GM23248 (cell line): ENCODE measurements around the gene NUDT7. TPM values are rescaled to one million over a fixed set of nuclear protein-coding genes. Genes with fewer than 3 reads are reported as not detected.

Experiments used
- DNase-seq: peaks from one replicate; pipeline ENCODE4 v3.0.0-alpha.2; 2015
- H2AFZ ChIP-seq: fragments of 200-600 bp; sonication (generic); 2 replicates; pipeline ENCODE4 v1.6.1; 2016; ENCODE audit warnings: antibody characterized with exemption
- H3F3A ChIP-seq: fragments of 200-600 bp; sonication (generic); 2 replicates; pipeline ENCODE4 v1.6.1; 2016; ENCODE audit warnings: mild to moderate bottlenecking, antibody characterized with exemption, mixed run types; ENCODE audit not compliant: insufficient read depth
- H3K27ac ChIP-seq: fragments of 200-600 bp; sonication (generic); 2 replicates; pipeline ENCODE4 v1.5.1; 2016; ENCODE audit warnings: mild to moderate bottlenecking
- H3K27me3 ChIP-seq: fragments of 200-600 bp; sonication (generic); replicated peaks from 2 replicates; pipeline ENCODE4 v1.6.1; 2016; ENCODE audit warnings: mild to moderate bottlenecking; ENCODE audit not compliant: insufficient read depth
- H3K36me3 ChIP-seq: fragments of 200-600 bp; sonication (generic); 2 replicates; pipeline ENCODE4 v1.6.1; 2016; ENCODE audit warnings: low read depth, mild to moderate bottlenecking
- H3K4me1 ChIP-seq: fragments of 200-600 bp; sonication (generic); 2 replicates; pipeline ENCODE4 v1.6.1; 2016; ENCODE audit warnings: mild to moderate bottlenecking; ENCODE audit not compliant: insufficient read depth
- H3K4me2 ChIP-seq: fragments of 200-600 bp; sonication (generic); one replicate; pipeline ENCODE4 v1.6.1; 2016; ENCODE audit warnings: mild to moderate bottlenecking; ENCODE audit not compliant: unreplicated experiment
- H3K4me3 ChIP-seq: fragments of 200-600 bp; sonication (generic); 2 replicates; pipeline ENCODE4 v1.5.1; 2016; ENCODE audit warnings: mild to moderate bottlenecking
- H3K79me2 ChIP-seq: fragments of 200-600 bp; sonication (generic); 2 replicates; pipeline ENCODE4 v1.6.1; 2016; ENCODE audit warnings: mild to moderate bottlenecking; ENCODE audit not compliant: insufficient read depth
- H3K9ac ChIP-seq: fragments of 200-600 bp; sonication (generic); 2 replicates; pipeline ENCODE4 v1.6.1; 2016; ENCODE audit warnings: mild to moderate bottlenecking
- H3K9me2 ChIP-seq: fragments of 200-600 bp; sonication (generic); 2 replicates; pipeline ENCODE4 v1.6.1; 2016; ENCODE audit warnings: mixed run types, mild to moderate bottlenecking, moderate library complexity; ENCODE audit not compliant: insufficient read depth
- H3K9me3 ChIP-seq: fragments of 200-600 bp; sonication (generic); one replicate; pipeline ENCODE4 v1.6.1; 2017; ENCODE audit warnings: low read depth
- H4K20me1 ChIP-seq: fragments of 200-600 bp; sonication (generic); 2 replicates; pipeline ENCODE4 v1.6.0; 2016; ENCODE audit not compliant: insufficient read depth
- EZH2 ChIP-seq: fragments of 200-600 bp; sonication (generic); IDR thresholded peaks from 2 replicates; pipeline ENCODE4 v1.6.1; 2018; ENCODE audit warnings: antibody characterized with exemption, mild to moderate bottlenecking; ENCODE audit not compliant: insufficient read depth, poor library complexity, severe bottlenecking
- EZH2phosphoT487 ChIP-seq: fragments of 200-600 bp; sonication (generic); IDR thresholded peaks from 2 replicates; pipeline ENCODE4 v1.6.1; 2018; ENCODE audit warnings: antibody characterized with exemption, moderate library complexity, mild to moderate bottlenecking, low read depth; ENCODE audit not compliant: insufficient read depth
- WGBS, 2 experiments: methylation state at CpG; one replicate each; pipeline ENCODE4 v1.1.6; 2015 to 2017; ENCODE audit warnings: low lambda C conversion rate in 2 of 2, low coverage in 1 of 2; ENCODE audit errors: missing lambda C conversion rate in 2 of 2; 5-methylcytosine and 5-hydroxymethylcytosine counted together
- in situ Hi-C: fragments of 300-500 bp; cut with MboI; formaldehyde crosslinking; loops from 2 replicates; pipeline ENCODE4 v1.15.0; 2020
- polyA plus RNA-seq: library from polyadenylated mRNA; unstranded; fragments of >200 nt; fragmentation: Nextera tagmentation; extraction: Ambion mirVana; gene quantifications from 2 replicates; pipeline ENCODE4 v1.2.1, GENCODE V29; 2016
- total RNA-seq: library from RNA; depleted of rRNA; stranded (reverse); fragments of >200 nt; shearing (Covaris generic); gene quantifications from 2 replicates; pipeline ENCODE4 v1.2.3, GENCODE V29; 2014

The NUDT7 gene
- total and polyA plus RNA-seq, 2 experiments from 2014 or later: 3.0 to 6.2 TPM

- Histone ChIP-seq H3K4me1 (no peaks in the 10 kb centered on the region), H3K79me2 (no peaks in the 10 kb centered on the region), H3K4me3 (no peak overlapping the region), H3K9ac (no peak overlapping the region), H3K4me2 (no peak overlapping the region), H4K20me1 (no peaks in the 10 kb centered on the region), H3K27ac (no peak overlapping the region), H3F3A (no peaks in the 10 kb centered on the region), H2AFZ (no peak overlapping the region), H3K9me2 (no peaks in the 10 kb centered on the region), H3K36me3 (no peaks in the 10 kb centered on the region), H3K9me3 (no peaks in the 10 kb centered on the region), H3K27me3 (peaks cover 22% of the 10 kb centered on the region; the same call in 1 of the 2 replicates)
- no peak for DNase-seq
- in situ Hi-C loops: no loop called here
- WGBS, 2 experiments: 89 to 91% methylated on average over 1 of the region's 1 CpG
- TF ChIP-seq EZH2 (no peak), EZH2phosphoT487 (no peak)
Observed at GRCh38 chr16:77692612-77693011, 29.7 kb upstream of the NUDT7 start.

- Histone ChIP-seq H3K9ac (no peak overlapping the region), H3K36me3 (no peaks in the 10 kb centered on the region), H3K4me1 (no peaks in the 10 kb centered on the region), H3K9me2 (no peaks in the 10 kb centered on the region), H3K27ac (no peak overlapping the region), H3K9me3 (no peaks in the 10 kb centered on the region), H3K4me3 (no peak overlapping the region), H3K4me2 (no peak overlapping the region), H3K79me2 (no peaks in the 10 kb centered on the region), H4K20me1 (no peaks in the 10 kb centered on the region), H3F3A (no peaks in the 10 kb centered on the region), H2AFZ (no peak overlapping the region), H3K27me3 (peaks cover 11% of the 10 kb centered on the region; the same call in 1 of the 2 replicates)
- no peak for TF ChIP-seq EZH2phosphoT487
- no peak for DNase-seq
- in situ Hi-C loops: no loop called here
Observed at GRCh38 chr16:77696149-77696548, 26.2 kb upstream of the NUDT7 start.

DNA sequence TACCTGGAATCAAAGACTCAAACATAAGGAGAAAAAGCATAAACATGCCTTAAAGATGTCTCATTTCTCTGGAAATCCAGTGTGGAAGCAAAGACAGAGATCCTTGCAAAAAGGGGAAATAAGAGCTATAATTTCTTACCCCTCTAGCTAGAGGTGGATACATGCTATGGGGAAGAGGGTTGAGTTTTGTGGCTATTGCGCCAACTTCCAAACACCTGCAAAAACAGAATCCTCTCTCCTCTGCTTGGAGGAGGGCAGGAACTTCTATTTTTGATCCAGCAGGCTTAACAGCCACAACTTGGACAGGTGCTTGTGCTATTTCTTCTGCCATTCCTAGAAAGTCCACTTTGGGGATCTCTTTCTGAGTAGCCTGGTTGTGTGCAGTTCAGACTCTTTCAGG is 21.5 kb upstream of the NUDT7 start:
- Histone ChIP-seq H3K9me2 (no peaks in the 10 kb centered on the region), H3K36me3 (no peaks in the 10 kb centered on the region), H3K9ac (no peak overlapping the region), H3F3A (no peaks in the 10 kb centered on the region), H3K27ac (no peak overlapping the region), H2AFZ (no peak overlapping the region), H3K4me1 (no peaks in the 10 kb centered on the region), H3K4me2 (no peak overlapping the region), H3K4me3 (no peak overlapping the region), H3K27me3 (peaks cover 9% of the 10 kb centered on the region), H4K20me1 (no peaks in the 10 kb centered on the region), H3K9me3 (no peaks in the 10 kb centered on the region), H3K79me2 (no peaks in the 10 kb centered on the region)
- no peak for TF ChIP-seq EZH2
- no peak for TF ChIP-seq EZH2phosphoT487
- in situ Hi-C loops: no loop called here
- WGBS, 2 experiments: 50 to 80% methylated on average over 1 of the region's 1 CpG
- no peak for DNase-seq

GRCh38 chr16:77705351-77705750 is 17.0 kb upstream of the NUDT7 start:
- 48 to 62% methylated on average over 4 of the region's 4 CpGs for WGBS, 2 experiments
- Histone ChIP-seq H3K9ac (no peak overlapping the region), H3K27ac (no peak overlapping the region), H3F3A (no peaks in the 10 kb centered on the region), H3K4me3 (no peak overlapping the region), H3K9me3 (no peaks in the 10 kb centered on the region), H3K9me2 (no peaks in the 10 kb centered on the region), H3K27me3 (peaks cover 24% of the 10 kb centered on the region), H3K4me1 (no peaks in the 10 kb centered on the region), H2AFZ (no peak overlapping the region), H3K79me2 (no peaks in the 10 kb centered on the region), H3K36me3 (no peaks in the 10 kb centered on the region), H3K4me2 (no peak overlapping the region), H4K20me1 (no peaks in the 10 kb centered on the region)
- DNase-seq: no peak
- in situ Hi-C loops: no loop called here
- TF ChIP-seq EZH2phosphoT487 (no peak), EZH2 (no peak)

- Histone ChIP-seq H3K79me2 (no peaks in the 10 kb centered on the region), H2AFZ (no peak overlapping the region), H3K9me3 (no peaks in the 10 kb centered on the region), H3K4me1 (no peaks in the 10 kb centered on the region), H3F3A (no peaks in the 10 kb centered on the region), H3K27me3 (peaks cover 15% of the 10 kb centered on the region; the same call in 1 of the 2 replicates), H3K36me3 (no peaks in the 10 kb centered on the region), H4K20me1 (no peaks in the 10 kb centered on the region), H3K4me2 (no peak overlapping the region), H3K9ac (no peak overlapping the region), H3K9me2 (no peaks in the 10 kb centered on the region), H3K27ac (no peak overlapping the region), H3K4me3 (no peak overlapping the region)
- in situ Hi-C loops: no loop called here
- no peak for TF ChIP-seq EZH2
- TF ChIP-seq EZH2phosphoT487: no peak
- DNase-seq: no peak
- 82 to 84% methylated on average over 1 of the region's 1 CpG for WGBS, 2 experiments
Observed at GRCh38 chr16:77711179-77711578, 11.1 kb upstream of the NUDT7 start.
